T-cell (primary cell): ENCODE data around the gene TMEM86B. TPM values are rescaled to one million over a fixed set of nuclear protein-coding genes. Genes with fewer than 3 reads are reported as not detected.
"Not testable (repeated sequence)": the region's sequence is repeated elsewhere in the genome, so short reads cannot be mapped to it uniquely, and the experiment has no call there.

Experiments
- ATAC-seq, 4 experiments: fragments of 200-7000 bp in 3 of 4; fragments of 150-1000 bp in 1 of 4; cut with Tn5 transposase; replicated peaks in 1 of 4; 1 replicate in 3 of 4; 2 replicates in 1 of 4; pipeline ENCODE4 v1.10.0; 2021; ENCODE audit warnings: moderate library complexity in 3 of 4, mild to moderate bottlenecking in 2 of 4, moderate number of reproducible peaks in 1 of 4
- CTCF ChIA-PET, 2 donors: fragments of 300-600 bp; sonication (Branson Sonifier 250); formaldehyde crosslinking; loops; one replicate each; lab custom pipeline; 2022; ENCODE audit warnings: antibody characterized with exemption in 2 of 2; lab: Charles Lee
- POLR2A ChIA-PET, 2 donors: fragments of 300-600 bp; sonication (Branson Sonifier 250); formaldehyde crosslinking; loops; one replicate each; lab custom pipeline; 2022; ENCODE audit warnings: antibody characterized with exemption in 2 of 2; lab: Charles Lee
- DNase-seq, 35 experiments: peaks; one replicate each; pipeline versions ENCODE4 v3.0.0 to v3.0.0-alpha.2; 2013 to 2023
- H3K27ac ChIP-seq: one replicate; pipeline ENCODE4 v1.5.1; 2013; ENCODE audit warnings: low read length
- H3K27me3 ChIP-seq, 2 experiments: replicated peaks in 1 of 2; 1 replicate in 1 of 2; 2 replicates in 1 of 2; pipeline versions ENCODE4 v1.6.1 to v1.7.0; 2013; ENCODE audit warnings: low read length in 1 of 2, mixed read lengths in 1 of 2; ENCODE audit not compliant: control insufficient read depth in 2 of 2, insufficient read depth in 2 of 2; ENCODE audit errors: extremely low read depth in 1 of 2
- H3K36me3 ChIP-seq, 2 donors: 1 replicate in 1 of 2; 2 replicates in 1 of 2; pipeline versions ENCODE4 v1.6.1 to v1.7.0; 2013; ENCODE audit warnings: low read length in 1 of 2; ENCODE audit not compliant: control insufficient read depth in 2 of 2, insufficient read depth in 1 of 2; ENCODE audit errors: extremely low read depth in 1 of 2
- H3K4me1 ChIP-seq, 2 experiments: 1 replicate in 1 of 2; 2 replicates in 1 of 2; pipeline versions ENCODE4 v1.6.1 to v1.7.0; 2013; ENCODE audit warnings: low read length in 2 of 2, mixed read lengths in 1 of 2; ENCODE audit not compliant: insufficient read depth in 2 of 2, control insufficient read depth in 1 of 2; ENCODE audit errors: extremely low read depth in 1 of 2
- H3K4me3 ChIP-seq, 2 donors: 1 replicate in 1 of 2; 2 replicates in 1 of 2; pipeline versions ENCODE4 v1.5.1 to v1.7.0; 2013; ENCODE audit warnings: mild to moderate bottlenecking in 2 of 2, low read length in 1 of 2, moderate library complexity in 1 of 2; ENCODE audit not compliant: control insufficient read depth in 1 of 2; ENCODE audit errors: extremely low read depth in 1 of 2
- H3K9me3 ChIP-seq: 2 replicates; pipeline ENCODE4 v1.7.0; 2013
- H3K27ac Mint-ChIP-seq, 2 donors: one replicate each; pipeline ENCODE4 v1.8.0; 2020 to 2021; ENCODE audit warnings: mild to moderate bottlenecking in 2 of 2, mixed read lengths in 2 of 2
- H3K27me3 Mint-ChIP-seq, 2 donors: one replicate each; pipeline ENCODE4 v1.8.0; 2021 to 2022; ENCODE audit warnings: mixed read lengths in 2 of 2
- H3K36me3 Mint-ChIP-seq: one replicate; pipeline ENCODE4 v1.8.0; 2021; ENCODE audit warnings: mixed read lengths
- H3K4me1 Mint-ChIP-seq, 3 donors: one replicate each; pipeline ENCODE4 v1.8.0; 2020 to 2022; ENCODE audit warnings: mixed read lengths in 3 of 3, mild to moderate bottlenecking in 1 of 3
- H3K4me3 Mint-ChIP-seq, 3 donors: one replicate each; pipeline ENCODE4 v1.8.0; 2020 to 2022; ENCODE audit warnings: mild to moderate bottlenecking in 3 of 3, mixed read lengths in 3 of 3, moderate library complexity in 3 of 3
- H3K9me3 Mint-ChIP-seq, 3 donors: one replicate each; pipeline ENCODE4 v1.8.0; 2020 to 2022; ENCODE audit warnings: mixed read lengths in 3 of 3
- WGBS: methylation state at CpG from one replicate; pipeline ENCODE4 v1.1.5; 2013; ENCODE audit warnings: missing lambda C conversion rate; ENCODE audit not compliant: insufficient coverage; 5-methylcytosine and 5-hydroxymethylcytosine counted together
- total RNA-seq, 35 experiments: library from RNA in 6 of 35; stranded (reverse) in 6 of 35; fragments of 120-200 nt in 1 of 35; gene quantifications; one replicate each; pipeline versions ENCODE4 v1.2.1 to v1.2.4 and lab custom pipeline; 2013 to 2026

The TMEM86B gene
- total RNA-seq, 5 donors from 2014 or later (not counting 1 experiment from before 2014, with no cell fraction given) = 10.6 to 22.4 (median 18.2) TPM

- DNase-seq = peak in 2 of 35 experiments; percentile 15 to 16
- WGBS = 41% methylated on average over 17 of the region's 29 CpGs
- Mint-ChIP-seq H3K27me3 (peaks cover 38 to 59% of the 10 kb centered on the region in 2 donors), H3K27ac (peak overlapping the region in 1 of 2 donors; percentile 12), H3K4me3 (no peak overlapping the region), H3K36me3 (no peaks in the 10 kb centered on the region), H3K4me1 (peaks cover 0 to 3% (median 0%) of the 10 kb centered on the region in 3 donors), H3K9me3 (no peaks in the 10 kb centered on the region)
- ChIA-PET CTCF (no interaction called here), POLR2A (no interaction called here)
- Histone ChIP-seq H3K27ac (no peak overlapping the region), H3K36me3 (no peaks in the 10 kb centered on the region), H3K4me3 (no peak overlapping the region), H3K4me1 (peaks cover 0 to 5% of the 10 kb centered on the region in 2 experiments), H3K27me3 (peaks cover 0 to 56% of the 10 kb centered on the region in 2 experiments), H3K9me3 (no peaks in the 10 kb centered on the region)
- ATAC-seq = peak in 2 of 4 experiments; percentile 33 to 61
These were observed 21.7 kb downstream of the TMEM86B start for GRCh38 chr19:55206664-55207500.

GRCh38 chr19:55202199-55202598 is 26.4 kb downstream of the TMEM86B start:
- H3K27ac Mint-ChIP-seq, POLR2A ChIA-PET, CTCF ChIA-PET, H3K4me1 ChIP-seq, H3K4me1 Mint-ChIP-seq, H3K4me3 ChIP-seq, H3K9me3 Mint-ChIP-seq, H3K36me3 Mint-ChIP-seq, H3K4me3 Mint-ChIP-seq, H3K27ac ChIP-seq, H3K9me3 ChIP-seq, H3K36me3 ChIP-seq: not testable (repeated sequence)
- 80% methylated on average over 2 of the region's 10 CpGs for whole genome bisulfite sequencing
- H3K27me3 ChIP-seq = peaks cover 0 to 68% of the 10 kb centered on the region in 2 experiments
- ATAC-seq = peak in 2 of 4 experiments; percentile 35 to 45
- peaks cover 38 to 60% of the 10 kb centered on the region in 2 donors for H3K27me3 Mint-ChIP-seq
- peak in 3 of 35 experiments; percentile 14 to 30 (median 24) for DNase-seq

- DNase-seq (no peak), ATAC-seq (no peak)
- ChIA-PET POLR2A (no interaction called here), CTCF (no interaction called here)
- WGBS = 80% methylated on average over 1 of the region's 5 CpGs
- Histone ChIP-seq H3K36me3 (no peaks in the 10 kb centered on the region), H3K27ac (no peak overlapping the region), H3K27me3 (peaks cover 0 to 58% of the 10 kb centered on the region in 2 experiments), H3K4me1 (no peaks in the 10 kb centered on the region), H3K4me3 (no peak overlapping the region), H3K9me3 (no peaks in the 10 kb centered on the region)
- Mint-ChIP-seq H3K27ac (no peak overlapping the region), H3K4me3 (no peak overlapping the region), H3K9me3 (no peaks in the 10 kb centered on the region), H3K27me3 (peaks cover 26 to 39% of the 10 kb centered on the region in 2 donors), H3K4me1 (no peaks in the 10 kb centered on the region), H3K36me3 (no peaks in the 10 kb centered on the region)
These were observed 28.9 kb downstream of the TMEM86B start for GRCh38 chr19:55199620-55200204.

GRCh38 chr19:55198651-55199050 is 29.9 kb downstream of the TMEM86B start:
- no peak overlapping the region for H3K4me3 Mint-ChIP-seq
- no peak overlapping the region for H3K4me3 ChIP-seq
- peaks cover 0 to 52% of the 10 kb centered on the region in 2 experiments for H3K27me3 ChIP-seq
- WGBS = 56% methylated on average over 3 of the region's 5 CpGs
- no peak overlapping the region for H3K27ac ChIP-seq
- ATAC-seq (no peak), DNase-seq (no peak)
- H3K9me3 ChIP-seq = no peaks in the 10 kb centered on the region
- ChIA-PET POLR2A (no interaction called here), CTCF (no interaction called here)
- H3K4me1 Mint-ChIP-seq = no peaks in the 10 kb centered on the region
- H3K36me3 Mint-ChIP-seq = no peaks in the 10 kb centered on the region
- no peaks in the 10 kb centered on the region for H3K9me3 Mint-ChIP-seq
- H3K27me3 Mint-ChIP-seq = peaks cover 28 to 29% of the 10 kb centered on the region in 2 donors
- no peak overlapping the region for H3K27ac Mint-ChIP-seq
- no peaks in the 10 kb centered on the region for H3K36me3 ChIP-seq
- H3K4me1 ChIP-seq = no peaks in the 10 kb centered on the region

- DNase-seq = no peak
- no peaks in the 10 kb centered on the region for H3K9me3 ChIP-seq
- WGBS = no CpG with 5 or more reads among the region's 4 CpGs
- H3K27ac ChIP-seq = no peak overlapping the region
- ChIA-PET CTCF (no interaction called here), POLR2A (no interaction called here)
- Mint-ChIP-seq H3K9me3 (no peaks in the 10 kb centered on the region), H3K36me3 (no peaks in the 10 kb centered on the region), H3K27me3 (peaks cover 26 to 27% of the 10 kb centered on the region in 2 donors), H3K4me1 (no peaks in the 10 kb centered on the region), H3K27ac (no peak overlapping the region), H3K4me3 (no peak overlapping the region)
- H3K4me1 ChIP-seq = no peaks in the 10 kb centered on the region
- ATAC-seq = peak in 1 of 4 experiments; percentile 42
- H3K4me3 ChIP-seq = no peak overlapping the region
- no peaks in the 10 kb centered on the region for H3K36me3 ChIP-seq
- H3K27me3 ChIP-seq = peaks cover 0 to 61% of the 10 kb centered on the region in 2 experiments
These were observed 31.0 kb downstream of the TMEM86B start for GRCh38 chr19:55197528-55197927.

- peaks cover 23 to 25% of the 10 kb centered on the region in 2 donors for H3K27me3 Mint-ChIP-seq
- ChIA-PET POLR2A (no interaction called here), CTCF (no interaction called here)
- H3K4me3 ChIP-seq = no peak overlapping the region
- H3K27ac ChIP-seq = no peak overlapping the region
- no peaks in the 10 kb centered on the region for H3K36me3 Mint-ChIP-seq
- no peaks in the 10 kb centered on the region for H3K9me3 ChIP-seq
- H3K4me3 Mint-ChIP-seq = no peak overlapping the region
- H3K4me1 ChIP-seq = no peaks in the 10 kb centered on the region
- peaks cover 0 to 58% of the 10 kb centered on the region in 2 experiments for H3K27me3 ChIP-seq
- H3K36me3 ChIP-seq = no peaks in the 10 kb centered on the region
- H3K9me3 Mint-ChIP-seq = no peaks in the 10 kb centered on the region
- H3K4me1 Mint-ChIP-seq = no peaks in the 10 kb centered on the region
- DNase-seq (no peak), ATAC-seq (no peak)
- H3K27ac Mint-ChIP-seq = no peak overlapping the region
- 89% methylated on average over 10 of the region's 10 CpGs for WGBS
These were observed 31.8 kb downstream of the TMEM86B start for GRCh38 chr19:55196803-55197202.
